HEK293 (cell line): ENCODE results near the gene CTDNEP1.

Experiments used
- HOXA7 ChIP-seq: sonication (generic); formaldehyde crosslinking; IDR thresholded peaks from 2 replicates; pipeline ENCODE4 v1.8.1; 2022; ENCODE audit warnings: missing genetic modification reagents, borderline replicate concordance
- OVOL3 ChIP-seq: fragments of 450-650 bp; formaldehyde crosslinking; IDR thresholded peaks from 2 replicates; pipeline ENCODE4 v1.5.1; 2016; ENCODE audit warnings: missing biosample characterization, missing genetic modification characterization
- PBX3 ChIP-seq: sonication (generic); formaldehyde crosslinking; IDR thresholded peaks from 2 replicates; pipeline ENCODE4 v1.8.1; 2022; ENCODE audit warnings: mild to moderate bottlenecking, moderate library complexity, missing genetic modification reagents
- SCRT2 ChIP-seq: fragments of 450-650 bp; formaldehyde crosslinking; IDR thresholded peaks from 2 replicates; pipeline ENCODE4 v1.5.1; 2016; ENCODE audit warnings: missing biosample characterization, missing genetic modification characterization
- SP7 ChIP-seq: fragments of 450-650 bp; formaldehyde crosslinking; IDR thresholded peaks from 2 replicates; pipeline ENCODE4 v1.5.1; 2016; ENCODE audit warnings: missing biosample characterization, missing genetic modification characterization
- ZBTB1 ChIP-seq: fragments of 450-650 bp; formaldehyde crosslinking; IDR thresholded peaks from 2 replicates; pipeline ENCODE4 v1.5.1; 2016; ENCODE audit warnings: missing biosample characterization, missing genetic modification characterization
- ZBTB17 ChIP-seq: fragments of 450-650 bp; formaldehyde crosslinking; IDR thresholded peaks from 2 replicates; pipeline ENCODE4 v1.5.1; 2016; ENCODE audit warnings: missing biosample characterization, missing genetic modification characterization
- ZNF138 ChIP-seq: fragments of 450-650 bp; formaldehyde crosslinking; IDR thresholded peaks from 2 replicates; pipeline ENCODE4 v1.5.1; 2016; ENCODE audit warnings: missing biosample characterization, missing genetic modification characterization, borderline replicate concordance
- ZNF175 ChIP-seq: fragments of 450-650 bp; formaldehyde crosslinking; IDR thresholded peaks from 2 replicates; pipeline ENCODE4 v1.5.1; 2016; ENCODE audit warnings: missing biosample characterization, missing genetic modification characterization
- ZNF280C ChIP-seq: fragments of 450-650 bp; formaldehyde crosslinking; IDR thresholded peaks from 2 replicates; pipeline ENCODE4 v1.5.1; 2016; ENCODE audit warnings: missing biosample characterization, missing genetic modification characterization
- ZNF394 ChIP-seq: fragments of 450-650 bp; formaldehyde crosslinking; IDR thresholded peaks from 2 replicates; pipeline ENCODE4 v1.5.1; 2016; ENCODE audit warnings: missing biosample characterization, missing genetic modification characterization, mild to moderate bottlenecking, moderate library complexity, borderline replicate concordance
- ZNF398 ChIP-seq: fragments of 450-650 bp; formaldehyde crosslinking; IDR thresholded peaks from 2 replicates; pipeline ENCODE4 v1.5.1; 2017; ENCODE audit warnings: missing biosample characterization, missing genetic modification characterization
- ZNF529 ChIP-seq: fragments of 450-650 bp; formaldehyde crosslinking; IDR thresholded peaks from 2 replicates; pipeline ENCODE4 v1.5.1; 2017; ENCODE audit warnings: missing genetic modification characterization, missing biosample characterization; ENCODE audit not compliant: insufficient replicate concordance
- ZNF639 ChIP-seq: fragments of 450-650 bp; formaldehyde crosslinking; IDR thresholded peaks from 2 replicates; pipeline ENCODE4 v1.5.1; 2016; ENCODE audit warnings: missing biosample characterization, missing genetic modification characterization
- ZNF664 ChIP-seq: fragments of 450-650 bp; formaldehyde crosslinking; IDR thresholded peaks from 2 replicates; pipeline ENCODE4 v1.5.1; 2016; ENCODE audit warnings: missing biosample characterization, missing genetic modification characterization
- ZNF843 ChIP-seq: fragments of 450-650 bp; formaldehyde crosslinking; IDR thresholded peaks from 2 replicates; pipeline ENCODE4 v1.5.1; 2016; ENCODE audit warnings: missing biosample characterization, missing genetic modification characterization
- TF ChIP-seq, protein P1 (sequence below): fragments of 450-650 bp; formaldehyde crosslinking; IDR thresholded peaks from 2 replicates; pipeline ENCODE4 v1.5.1; 2016; ENCODE audit warnings: missing biosample characterization, missing genetic modification characterization
- TF ChIP-seq, protein P2 (sequence below): fragments of 450-650 bp; formaldehyde crosslinking; conservative IDR thresholded peaks from 2 replicates; pipeline ENCODE4 v1.5.1; 2016; ENCODE audit warnings: low read depth, missing biosample characterization, missing genetic modification characterization

Gene CTDNEP1

GRCh38 chr17:7234083-7234951, 17.2 kb downstream of the CTDNEP1 start, which contains the start of gene DVL2 (continued):
- TF ChIP-seq ZNF639 (tag by site-specific recombination), result peak; percentile 67
- TF ChIP-seq, protein P1, sequence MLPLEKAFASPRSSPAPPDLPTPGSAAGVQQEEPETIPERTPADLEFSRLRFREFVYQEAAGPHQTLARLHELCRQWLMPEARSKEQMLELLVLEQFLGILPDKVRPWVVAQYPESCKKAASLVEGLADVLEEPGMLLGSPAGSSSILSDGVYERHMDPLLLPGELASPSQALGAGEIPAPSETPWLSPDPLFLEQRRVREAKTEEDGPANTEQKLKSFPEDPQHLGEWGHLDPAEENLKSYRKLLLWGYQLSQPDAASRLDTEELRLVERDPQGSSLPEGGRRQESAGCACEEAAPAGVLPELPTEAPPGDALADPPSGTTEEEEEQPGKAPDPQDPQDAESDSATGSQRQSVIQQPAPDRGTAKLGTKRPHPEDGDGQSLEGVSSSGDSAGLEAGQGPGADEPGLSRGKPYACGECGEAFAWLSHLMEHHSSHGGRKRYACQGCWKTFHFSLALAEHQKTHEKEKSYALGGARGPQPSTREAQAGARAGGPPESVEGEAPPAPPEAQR (tag by site-specific recombination), result peak; percentile 74; the same call in 1 of the 2 replicates
- 0 out of 2 replicates have a peak, but pooled peaks have one; percentile 31 for TF ChIP-seq ZNF664 (tag by site-specific recombination)
- peak; percentile 63; the same call in 1 of the 2 replicates for TF ChIP-seq PBX3
- peak; percentile 96 for TF ChIP-seq ZBTB1 (tag by site-specific recombination)
- TF ChIP-seq SCRT2, result 0 out of 2 replicates have a peak, but pooled peaks have one; percentile 48
- TF ChIP-seq, protein P2, sequence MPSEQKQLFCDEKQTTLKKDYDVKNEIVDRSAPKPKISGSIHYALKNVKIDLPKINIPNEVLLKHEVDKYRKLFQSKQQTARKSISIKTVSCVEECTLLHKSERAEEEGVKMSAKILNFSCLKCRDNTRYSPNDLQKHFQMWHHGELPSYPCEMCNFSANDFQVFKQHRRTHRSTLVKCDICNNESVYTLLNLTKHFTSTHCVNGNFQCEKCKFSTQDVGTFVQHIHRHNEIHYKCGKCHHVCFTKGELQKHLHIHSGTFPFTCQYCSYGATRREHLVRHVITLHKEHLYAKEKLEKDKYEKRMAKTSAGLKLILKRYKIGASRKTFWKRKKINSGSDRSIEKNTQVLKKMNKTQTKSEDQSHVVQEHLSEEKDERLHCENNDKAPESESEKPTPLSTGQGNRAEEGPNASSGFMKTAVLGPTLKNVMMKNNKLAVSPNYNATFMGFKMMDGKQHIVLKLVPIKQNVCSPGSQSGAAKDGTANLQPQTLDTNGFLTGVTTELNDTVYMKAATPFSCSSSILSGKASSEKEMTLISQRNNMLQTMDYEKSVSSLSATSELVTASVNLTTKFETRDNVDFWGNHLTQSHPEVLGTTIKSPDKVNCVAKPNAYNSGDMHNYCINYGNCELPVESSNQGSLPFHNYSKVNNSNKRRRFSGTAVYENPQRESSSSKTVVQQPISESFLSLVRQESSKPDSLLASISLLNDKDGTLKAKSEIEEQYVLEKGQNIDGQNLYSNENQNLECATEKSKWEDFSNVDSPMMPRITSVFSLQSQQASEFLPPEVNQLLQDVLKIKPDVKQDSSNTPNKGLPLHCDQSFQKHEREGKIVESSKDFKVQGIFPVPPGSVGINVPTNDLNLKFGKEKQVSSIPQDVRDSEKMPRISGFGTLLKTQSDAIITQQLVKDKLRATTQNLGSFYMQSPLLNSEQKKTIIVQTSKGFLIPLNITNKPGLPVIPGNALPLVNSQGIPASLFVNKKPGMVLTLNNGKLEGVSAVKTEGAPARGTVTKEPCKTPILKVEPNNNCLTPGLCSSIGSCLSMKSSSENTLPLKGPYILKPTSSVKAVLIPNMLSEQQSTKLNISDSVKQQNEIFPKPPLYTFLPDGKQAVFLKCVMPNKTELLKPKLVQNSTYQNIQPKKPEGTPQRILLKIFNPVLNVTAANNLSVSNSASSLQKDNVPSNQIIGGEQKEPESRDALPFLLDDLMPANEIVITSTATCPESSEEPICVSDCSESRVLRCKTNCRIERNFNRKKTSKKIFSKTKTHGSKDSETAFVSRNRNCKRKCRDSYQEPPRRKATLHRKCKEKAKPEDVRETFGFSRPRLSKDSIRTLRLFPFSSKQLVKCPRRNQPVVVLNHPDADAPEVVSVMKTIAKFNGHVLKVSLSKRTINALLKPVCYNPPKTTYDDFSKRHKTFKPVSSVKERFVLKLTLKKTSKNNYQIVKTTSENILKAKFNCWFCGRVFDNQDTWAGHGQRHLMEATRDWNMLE (tag by site-specific recombination), result no peak; the same call in 1 of the 2 replicates
- peak; percentile 88 for TF ChIP-seq OVOL3
- no peak for TF ChIP-seq HOXA7 (CRISPR knock-in tag)
- peak; percentile 52 for TF ChIP-seq ZNF398 (tag by site-specific recombination)
- peak; percentile 44; the same call in 1 of the 2 replicates for TF ChIP-seq ZBTB17 (tag by site-specific recombination)
- TF ChIP-seq ZNF394 (tag by site-specific recombination), result 0 out of 2 replicates have a peak, but pooled peaks have one; percentile 42
- no peak for TF ChIP-seq ZNF280C (tag by site-specific recombination)
- TF ChIP-seq SP7 (tag by site-specific recombination), result peak; percentile 91
- peak; percentile 99; the same call in 1 of the 2 replicates for TF ChIP-seq ZNF175 (tag by site-specific recombination)
- peak; percentile 90 for TF ChIP-seq ZNF843 (tag by site-specific recombination)
- TF ChIP-seq ZNF529 (tag by site-specific recombination), result no peak
- TF ChIP-seq ZNF138, result peak; percentile 86; the same call in 1 of the 2 replicates
